GM18505 (cell line): ENCODE data around the gene DDX28.
A peak's percentile ranks its signal among the peaks of the same experiment; 100 is the strongest.
"Not testable (repeated sequence)": the region's sequence is repeated elsewhere in the genome, so short reads cannot be mapped to it uniquely, and the experiment has no call there.

Experiments
- ATAC-seq: cut with Tn5 transposase; IDR thresholded peaks from one replicate; pipeline ENCODE4 v1.9.1; 2021; ENCODE audit not compliant: unreplicated experiment
- POLR2A ChIP-seq: IDR thresholded peaks from 4 replicates; pipeline ENCODE4 v1.6.1; 2011; ENCODE audit warnings: borderline replicate concordance; ENCODE audit not compliant: insufficient read depth, insufficient read length; ENCODE audit errors: extremely low read depth

The DDX28 gene

GRCh38 chr16:67996666-67997065 is 26.4 kb downstream of the DDX28 start:
- ATAC-seq, result no peak
- TF ChIP-seq POLR2A, result no peak

- TF ChIP-seq POLR2A, result no peak
- ATAC-seq, result no peak
Measured at GRCh38 chr16:67995423-67995822, 27.6 kb downstream of the DDX28 start.

GRCh38 chr16:67994040-67994408 is 29.0 kb downstream of the DDX28 start:
- ATAC-seq, result not testable (repeated sequence)

- peak; percentile 75 for ATAC-seq
- peak; percentile 41 for TF ChIP-seq POLR2A
Measured at GRCh38 chr16:67993207-67994039, 29.6 kb downstream of the DDX28 start.

GRCh38 chr16:67992661-67993206 is 30.3 kb downstream of the DDX28 start:
- ATAC-seq, result no peak
- TF ChIP-seq POLR2A, result no peak

GRCh38 chr16:67990018-67990386 is 33.0 kb downstream of the DDX28 start:
- ATAC-seq, result no peak
- no peak for TF ChIP-seq POLR2A

- TF ChIP-seq POLR2A, result no peak
- no peak for ATAC-seq
Measured at GRCh38 chr16:67989322-67990017, 33.6 kb downstream of the DDX28 start.

- TF ChIP-seq POLR2A, result no peak
- no peak for ATAC-seq
Measured at GRCh38 chr16:67988675-67989074, 34.4 kb downstream of the DDX28 start.

- TF ChIP-seq POLR2A, result no peak
- no peak for ATAC-seq
Measured at GRCh38 chr16:67987460-67988160, 35.4 kb downstream of the DDX28 start.

GRCh38 chr16:67986949-67987348 is 36.1 kb downstream of the DDX28 start:
- no peak for TF ChIP-seq POLR2A
- no peak for ATAC-seq

GRCh38 chr16:67982011-67982696 is 40.9 kb downstream of the DDX28 start:
- TF ChIP-seq POLR2A, result no peak
- no peak for ATAC-seq

- no peak for TF ChIP-seq POLR2A
- ATAC-seq, result no peak
Measured at GRCh38 chr16:67979955-67980678, 42.9 kb downstream of the DDX28 start, which contains the start of gene DPEP3. Gene DPEP3 (minus strand): TSS chr16:67980499. CDS start chr16:67980380, 119 bp downstream.

- TF ChIP-seq POLR2A, result no peak
- ATAC-seq, result no peak
Measured at GRCh38 chr16:67977469-67978227, 45.4 kb downstream of the DDX28 start.
